ENCODE results near the gene PIP5K1B.

GRCh38 chr9:68750255-68750654, 45.2 kb downstream of the PIP5K1B start:
- TF ChIP-seq, protein P1, sequence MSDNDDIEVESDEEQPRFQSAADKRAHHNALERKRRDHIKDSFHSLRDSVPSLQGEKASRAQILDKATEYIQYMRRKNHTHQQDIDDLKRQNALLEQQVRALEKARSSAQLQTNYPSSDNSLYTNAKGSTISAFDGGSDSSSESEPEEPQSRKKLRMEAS (IDR thresholded peaks at IDR 0.05; ENCODE audit: insufficient read depth, insufficient read length), result no peak
- no peak for TF ChIP-seq POLR2A (IDR thresholded peaks at IDR 0.05; ENCODE audit: low read depth, low read length)
- TF ChIP-seq CTCF (IDR thresholded peaks at IDR 0.05; ENCODE audit: extremely low read depth in 1 of 2, insufficient read depth in 1 of 2, low read depth in 1 of 2, low read length in 2 of 2), result no peak
- no peak for TF ChIP-seq POLR2AphosphoS5 (IDR thresholded peaks at IDR 0.05; ENCODE audit: insufficient read depth, low read depth, low read length)
- no peak for TF ChIP-seq GATA2 (IDR thresholded peaks at IDR 0.05; ENCODE audit: insufficient read depth, insufficient read length, low read depth, low read length)
